GF-D8 (cell line): ENCODE measurements around the gene C14orf119.

Experiments used
- DNase-seq: peaks from one replicate; lab custom pipeline; 2025; lab: John Stamatoyannopoulos, UW

C14orf119 gene

GRCh38 chr14:23149745-23150144 is 54.4 kb downstream of the C14orf119 start:
- no peak for DNase-seq
